ENCODE data around the gene SPACA9. TPM values are rescaled to one million over a fixed set of nuclear protein-coding genes. Genes with fewer than 3 reads are reported as not detected.

The SPACA9 gene
- total RNA-seq, 1 experiment from 2014 or later = 1.3 TPM

GRCh38 chr9:132864691-132865090 is 14.0 kb upstream of the SPACA9 start:
- no peak overlapping the region for H3K9ac ChIP-seq (ENCODE audit: extremely low read depth, insufficient read length, low read length)
- no peak overlapping the region for H3K27ac Mint-ChIP-seq
- no peaks in the 10 kb centered on the region for H3K9me3 Mint-ChIP-seq
- no peak for TF ChIP-seq CTCF (conservative IDR thresholded peaks at IDR 0.05)
- no peak overlapping the region for H3K14ac ChIP-seq (ENCODE audit: insufficient read depth, low read length)
- H3K9me3 ChIP-seq (ENCODE audit: control insufficient read depth, low read depth, low read length) = no peaks in the 10 kb centered on the region
- no peak overlapping the region for H3K4me3 Mint-ChIP-seq
- H4K5ac ChIP-seq (ENCODE audit: insufficient read length, low read depth, low read length) = no peak overlapping the region
- H2AK5ac ChIP-seq (ENCODE audit: insufficient read length, low read length) = no peak overlapping the region
- no peak overlapping the region for H2BK12ac ChIP-seq (ENCODE audit: insufficient read length, low read depth, low read length)
- H3K36me3 Mint-ChIP-seq (ENCODE audit: insufficient read depth in 1 of 3, low read depth in 3 of 3) = no peaks in the 10 kb centered on the region
- H2BK5ac ChIP-seq (ENCODE audit: insufficient read length, low read length) = no peak overlapping the region
- no peak overlapping the region for H2BK20ac ChIP-seq (ENCODE audit: low read depth, low read length, poor library complexity, severe bottlenecking)
- H3K56ac ChIP-seq (ENCODE audit: insufficient read length, low read depth, low read length) = no peak overlapping the region
- H3K23ac ChIP-seq (ENCODE audit: insufficient read length, low read depth, low read length) = no peak overlapping the region
- no peak overlapping the region for H3K18ac ChIP-seq (ENCODE audit: insufficient read length, low read depth, low read length)
- WGBS (ENCODE audit: extremely low coverage, insufficient read length, low lambda C conversion rate) = no CpG with 5 or more reads among the region's 8 CpGs
- no peaks in the 10 kb centered on the region for H4K20me1 ChIP-seq (ENCODE audit: control insufficient read depth, insufficient read depth, insufficient read length)
- no peak overlapping the region for H4K91ac ChIP-seq (ENCODE audit: insufficient read length, low read depth, low read length)
- no peaks in the 10 kb centered on the region for H3K79me1 ChIP-seq (ENCODE audit: insufficient read depth, low read depth, low read length, poor library complexity, severe bottlenecking)
- no peaks in the 10 kb centered on the region for H3K27me3 ChIP-seq (ENCODE audit: insufficient read depth, low read length)
- H3K4me1 Mint-ChIP-seq = peaks cover 14 to 15% of the 10 kb centered on the region in 2 experiments
- H2BK15ac ChIP-seq (ENCODE audit: low read depth, low read length) = no peak overlapping the region
- no peak overlapping the region for H3K4ac ChIP-seq (ENCODE audit: low read depth, low read length)
- H2BK120ac ChIP-seq (ENCODE audit: low read depth, low read length, poor library complexity, severe bottlenecking) = no peak overlapping the region
- H3K27me3 Mint-ChIP-seq (ENCODE audit: low read depth) = peaks cover 7% of the 10 kb centered on the region
- H2AFZ ChIP-seq (ENCODE audit: low read length) = no peak overlapping the region
- DNase-seq = no peak
- no peak overlapping the region for H4K8ac ChIP-seq (replicated peaks; ENCODE audit: insufficient read length, low read depth, low read length)
- no peak overlapping the region for H3T11ph ChIP-seq (ENCODE audit: low read length)
- no peaks in the 10 kb centered on the region for H3K23me2 ChIP-seq (ENCODE audit: insufficient read length, low read depth, low read length, poor library complexity, severe bottlenecking)
- no peak overlapping the region for H3K4me2 ChIP-seq (ENCODE audit: insufficient read depth, insufficient read length, low read length)
- no peak overlapping the region for H3K27ac ChIP-seq (ENCODE audit: insufficient read length, low read depth, low read length)
- H3K79me2 ChIP-seq (ENCODE audit: insufficient read depth, low read length) = no peaks in the 10 kb centered on the region
- no peaks in the 10 kb centered on the region for H3K4me1 ChIP-seq (ENCODE audit: insufficient read depth, low read length)

All from H9 (cell line).